GM06990 (cell line): ENCODE results near the gene MRPL21.
A peak's percentile ranks its signal among the peaks of the same experiment; 100 is the strongest.

Source experiments
- DNase-seq: peaks from one replicate; pipeline ENCODE4 v3.0.0-alpha.2; 2011; ENCODE audit not compliant: insufficient read length; ENCODE audit errors: extremely low read depth
- H3K27me3 ChIP-seq: replicated peaks from 2 replicates; pipeline ENCODE4 v1.6.0; 2011; ENCODE audit warnings: low read length; ENCODE audit not compliant: control insufficient read depth, insufficient read depth
- H3K36me3 ChIP-seq: 2 replicates; pipeline ENCODE4 v1.5.1; 2011; ENCODE audit warnings: low read length; ENCODE audit not compliant: control insufficient read depth, insufficient read depth
- H3K4me3 ChIP-seq: replicated peaks from 2 replicates; pipeline ENCODE4 v1.5.1; 2011; ENCODE audit warnings: low read depth, mild to moderate bottlenecking, control low read depth, low read length
- CTCF ChIP-seq: IDR thresholded peaks from 2 replicates; pipeline ENCODE4 v1.5.1; 2011; ENCODE audit warnings: low read length, control low read depth, mild to moderate bottlenecking, inconsistent platforms; ENCODE audit not compliant: insufficient read depth, poor library complexity, severe bottlenecking

MRPL21 gene

GRCh38 chr11:68903288-68904247, at the start of gene MRPL21, which contains the start of gene IGHMBP2:
MRPL21 (minus strand) TSS chr11:68903832; CDS start chr11:68903810, 22 bp downstream.
IGHMBP2 (plus strand) TSS chr11:68903891; CDS start chr11:68903953, 62 bp downstream.
- peak within 1 kb of the TSS; percentile 100 for H3K4me3 ChIP-seq
- peaks cover 8% of the 10 kb centered on the region for H3K36me3 ChIP-seq
- peak; percentile 89 for DNase-seq
- TF ChIP-seq CTCF, result no peak
- H3K27me3 ChIP-seq, result no peaks in the 10 kb centered on the region

- H3K4me3 ChIP-seq, result no peak overlapping the region
- no peaks in the 10 kb centered on the region for H3K27me3 ChIP-seq
- DNase-seq, result no peak
- H3K36me3 ChIP-seq, result no peaks in the 10 kb centered on the region
- no peak for TF ChIP-seq CTCF
Observed at GRCh38 chr11:68950762-68951161, 47.1 kb upstream of the MRPL21 start.

GRCh38 chr11:68950270-68950669, 46.6 kb upstream of the MRPL21 start:
- TF ChIP-seq CTCF, result peak; percentile 24
- DNase-seq, result no peak
- H3K4me3 ChIP-seq, result no peak overlapping the region
- H3K27me3 ChIP-seq, result no peaks in the 10 kb centered on the region
- H3K36me3 ChIP-seq, result no peaks in the 10 kb centered on the region

GRCh38 chr11:68948935-68949334, 45.3 kb upstream of the MRPL21 start:
- Histone ChIP-seq H3K27me3 (no peaks in the 10 kb centered on the region), H3K4me3 (no peak overlapping the region), H3K36me3 (no peaks in the 10 kb centered on the region)
- TF ChIP-seq CTCF, result no peak
- no peak for DNase-seq

GRCh38 chr11:68948496-68948895, 44.9 kb upstream of the MRPL21 start:
- no peak for DNase-seq
- no peaks in the 10 kb centered on the region for H3K27me3 ChIP-seq
- H3K36me3 ChIP-seq, result no peaks in the 10 kb centered on the region
- no peak overlapping the region for H3K4me3 ChIP-seq
- TF ChIP-seq CTCF, result no peak
